ENCODE data around the gene MEF2D.

The MEF2D gene

DNA sequence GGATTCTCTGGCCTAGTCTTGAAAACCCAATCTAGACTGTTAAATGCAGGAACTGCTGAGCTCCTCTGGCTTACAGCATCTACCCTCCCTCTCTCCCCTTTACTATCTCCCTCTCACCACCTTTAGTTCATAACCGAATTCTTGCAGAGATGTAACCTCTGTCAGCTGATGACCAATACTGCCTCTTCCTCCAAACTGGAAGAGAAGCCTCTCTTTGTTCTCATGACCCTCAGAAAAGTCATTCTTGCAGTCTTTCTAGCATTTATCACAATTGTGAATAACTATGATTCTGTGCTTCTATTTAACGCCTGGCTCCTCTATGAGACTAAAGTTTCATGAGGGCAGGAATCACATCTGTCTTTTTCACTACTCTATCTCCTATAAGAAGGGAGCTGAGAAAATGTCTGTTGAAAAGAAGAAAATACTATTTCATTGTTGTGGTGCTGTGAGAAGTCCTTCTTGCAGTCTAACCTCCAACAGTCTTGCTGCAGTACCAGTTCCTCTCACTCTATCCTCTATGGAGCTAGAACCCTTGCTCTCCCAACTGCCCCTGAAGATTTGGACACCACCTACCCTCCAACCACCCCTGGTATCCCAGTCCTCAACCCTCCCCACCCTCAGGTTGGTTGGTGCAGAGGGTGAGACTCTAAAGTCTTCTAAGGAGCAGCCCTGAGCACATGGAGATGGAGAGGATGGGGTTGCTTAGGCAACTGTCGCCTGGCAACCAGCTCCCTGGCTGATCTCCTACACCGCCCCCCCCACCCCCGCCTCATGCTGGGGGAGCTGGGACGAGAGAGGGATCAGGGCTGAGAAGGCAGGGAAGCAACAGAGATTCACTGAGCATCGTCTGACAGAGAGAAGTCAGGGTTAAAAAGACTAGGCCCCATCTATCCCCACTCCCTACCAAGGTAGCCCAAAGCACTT lies 13.9 kb downstream of the MEF2D start:
- no peak for FAIRE-seq

DNA sequence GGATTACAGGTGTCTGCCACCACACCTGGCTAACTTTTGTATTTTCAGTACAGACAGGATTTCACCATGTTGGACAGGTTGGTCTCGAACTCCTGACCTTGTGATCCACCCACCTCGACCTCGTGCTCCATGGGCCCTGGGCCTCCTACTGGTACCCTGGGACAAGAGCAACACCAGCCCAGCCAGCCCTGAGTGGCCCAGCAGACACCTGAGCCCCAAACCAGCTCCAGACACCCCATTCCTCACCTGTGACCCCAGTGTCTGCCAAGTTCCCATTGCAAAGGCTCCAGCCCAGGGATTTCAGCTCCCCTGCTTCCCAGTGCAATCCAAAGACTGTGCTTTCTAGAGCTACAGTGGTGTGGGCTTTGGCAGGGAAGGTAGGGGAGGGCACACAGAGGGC lies 14.6 kb downstream of the MEF2D start:
- no peak for FAIRE-seq

DNA sequence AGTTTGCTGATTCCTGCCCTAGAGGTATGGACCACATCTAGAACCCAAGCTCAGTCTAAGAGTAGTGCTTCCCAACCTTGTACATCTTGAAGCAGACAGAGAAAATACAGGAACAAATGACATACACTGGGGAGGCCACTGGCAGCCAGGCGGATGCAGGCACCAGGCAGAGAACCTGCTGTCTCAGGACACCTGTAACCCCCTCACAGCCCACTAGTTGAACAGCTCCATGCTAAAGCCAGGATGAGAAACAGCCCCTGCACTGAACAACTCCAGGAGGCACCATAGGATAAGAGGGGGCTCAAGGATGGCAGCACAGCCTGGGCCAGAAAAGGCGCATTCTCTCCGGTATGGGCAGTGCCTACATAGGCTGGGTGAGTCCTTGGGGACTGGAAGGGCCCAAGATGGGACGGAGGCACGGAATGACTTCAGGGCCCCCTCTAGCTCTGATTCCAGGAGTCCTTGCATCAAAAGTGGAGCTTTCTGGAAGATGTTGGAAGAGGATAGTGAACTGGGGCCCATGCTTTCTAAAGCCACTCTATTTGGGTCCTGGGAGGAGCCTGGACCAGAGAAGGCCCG lies 16.0 kb downstream of the MEF2D start:
- no peak for FAIRE-seq

DNA sequence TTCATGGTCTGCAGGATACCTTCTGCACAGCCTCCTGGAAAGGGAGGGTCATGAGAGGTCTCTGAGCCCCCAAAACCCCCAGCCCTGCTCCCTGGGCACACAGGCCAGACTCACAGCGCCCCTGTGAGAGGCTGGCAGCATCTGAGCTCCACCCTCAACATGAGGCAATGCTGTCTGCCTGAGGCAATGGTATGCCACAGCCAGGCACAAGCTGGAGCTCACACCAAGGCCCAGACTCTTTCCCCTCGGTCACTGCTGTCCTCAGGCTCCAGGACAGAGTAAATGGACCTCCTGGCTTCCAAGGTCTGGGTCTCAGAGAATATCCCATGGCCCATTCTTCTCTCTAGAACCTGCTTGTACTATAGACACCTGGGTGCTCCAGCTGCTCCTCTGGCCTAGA lies 17.2 kb downstream of the MEF2D start:
- no peak for FAIRE-seq

DNA sequence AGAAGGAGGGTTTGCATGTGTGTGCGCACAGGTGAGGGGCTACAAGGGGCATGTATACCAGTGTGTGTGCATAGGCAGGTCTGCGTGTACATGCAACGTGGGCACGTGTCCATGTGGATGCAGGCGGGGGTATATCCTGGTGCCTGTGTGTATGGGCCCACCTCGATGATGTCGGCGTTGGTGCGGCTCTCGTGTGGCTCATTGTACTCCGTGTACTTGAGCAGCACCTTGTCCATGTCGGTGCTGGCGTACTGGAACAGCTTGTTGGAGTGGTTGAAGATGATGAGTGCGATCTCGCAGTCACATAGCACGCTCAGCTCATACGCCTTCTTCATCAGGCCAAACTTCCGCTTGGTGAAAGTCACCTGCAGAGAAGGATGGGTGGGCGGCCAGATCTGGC lies 18.3 kb downstream of the MEF2D start:
- no peak for FAIRE-seq

DNA sequence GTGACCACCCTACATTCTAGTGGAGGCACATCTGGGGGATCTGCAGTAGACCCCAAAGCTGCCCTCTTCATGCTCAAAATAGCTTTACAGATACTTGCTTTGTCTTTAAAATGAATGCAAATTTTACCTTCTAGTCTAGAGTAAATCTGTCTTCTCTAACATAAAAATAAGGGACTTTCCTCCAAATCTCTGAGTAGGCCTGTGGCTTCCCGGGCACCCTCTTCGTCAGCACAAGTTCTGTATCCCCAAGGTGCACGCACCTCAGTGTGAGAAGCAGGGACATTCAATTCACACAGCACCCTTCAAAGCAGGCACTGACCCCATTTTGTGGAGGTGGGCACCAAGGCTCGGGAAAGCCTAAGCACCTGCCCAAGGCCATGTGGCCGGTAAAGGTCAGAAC lies 19.0 kb downstream of the MEF2D start:
- no peak for FAIRE-seq

DNA sequence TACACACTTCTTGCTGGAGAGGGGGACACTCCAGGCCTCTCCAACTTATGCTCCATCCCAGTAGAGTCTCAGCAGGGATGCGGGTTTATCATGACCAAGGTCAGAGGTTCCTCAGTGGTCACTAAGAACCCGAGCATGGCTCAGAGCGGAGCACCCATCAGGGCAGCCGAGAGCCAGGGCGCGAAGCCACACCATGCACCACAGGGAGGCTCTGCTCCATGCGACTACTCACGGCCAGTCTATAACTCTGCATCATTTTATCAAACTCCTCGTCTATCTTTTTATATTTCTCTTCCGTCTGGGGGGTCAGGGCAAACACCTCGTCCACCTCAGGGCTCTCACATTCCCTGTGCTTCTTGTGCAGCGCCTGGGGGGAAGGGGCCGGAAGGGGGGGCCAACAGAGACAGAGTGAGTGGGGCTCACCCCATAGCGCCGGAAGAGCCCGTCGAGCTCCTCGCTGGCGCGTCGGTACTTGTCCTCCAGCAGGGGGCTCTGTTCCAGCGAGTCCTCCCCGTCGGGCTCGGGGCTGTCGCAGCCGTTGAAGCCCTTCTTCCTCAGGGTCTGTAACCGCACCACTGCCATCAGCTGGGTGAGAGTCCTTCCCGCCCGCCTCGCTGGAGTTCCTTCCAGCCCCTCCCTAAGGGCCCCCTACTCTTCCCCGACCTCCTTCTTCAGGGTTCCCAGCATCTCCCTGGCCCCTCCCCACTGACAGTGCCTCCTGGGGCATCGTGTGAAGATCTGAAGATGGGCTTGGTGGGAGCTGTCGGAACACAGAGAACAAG lies 20.0 kb downstream of the MEF2D start:
- FAIRE-seq: no peak

DNA sequence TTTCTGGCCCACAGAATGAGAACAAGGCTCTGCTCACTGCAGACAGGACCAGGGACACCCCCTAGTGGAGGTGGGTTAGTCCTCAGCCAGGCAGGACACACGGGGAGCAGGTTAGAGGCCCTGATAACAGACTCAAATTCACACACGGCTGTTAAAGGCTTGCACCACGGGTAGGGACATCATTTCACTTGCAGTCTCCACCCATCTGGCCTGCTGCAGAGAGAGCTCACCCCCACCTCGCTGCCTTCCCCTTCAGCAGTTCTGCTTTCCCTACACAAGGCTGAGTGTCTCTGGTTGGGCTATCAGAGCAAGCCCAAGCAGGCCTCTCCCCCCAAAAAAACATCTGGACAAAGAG lies 20.6 kb downstream of the MEF2D start:
- FAIRE-seq: no peak

DNA sequence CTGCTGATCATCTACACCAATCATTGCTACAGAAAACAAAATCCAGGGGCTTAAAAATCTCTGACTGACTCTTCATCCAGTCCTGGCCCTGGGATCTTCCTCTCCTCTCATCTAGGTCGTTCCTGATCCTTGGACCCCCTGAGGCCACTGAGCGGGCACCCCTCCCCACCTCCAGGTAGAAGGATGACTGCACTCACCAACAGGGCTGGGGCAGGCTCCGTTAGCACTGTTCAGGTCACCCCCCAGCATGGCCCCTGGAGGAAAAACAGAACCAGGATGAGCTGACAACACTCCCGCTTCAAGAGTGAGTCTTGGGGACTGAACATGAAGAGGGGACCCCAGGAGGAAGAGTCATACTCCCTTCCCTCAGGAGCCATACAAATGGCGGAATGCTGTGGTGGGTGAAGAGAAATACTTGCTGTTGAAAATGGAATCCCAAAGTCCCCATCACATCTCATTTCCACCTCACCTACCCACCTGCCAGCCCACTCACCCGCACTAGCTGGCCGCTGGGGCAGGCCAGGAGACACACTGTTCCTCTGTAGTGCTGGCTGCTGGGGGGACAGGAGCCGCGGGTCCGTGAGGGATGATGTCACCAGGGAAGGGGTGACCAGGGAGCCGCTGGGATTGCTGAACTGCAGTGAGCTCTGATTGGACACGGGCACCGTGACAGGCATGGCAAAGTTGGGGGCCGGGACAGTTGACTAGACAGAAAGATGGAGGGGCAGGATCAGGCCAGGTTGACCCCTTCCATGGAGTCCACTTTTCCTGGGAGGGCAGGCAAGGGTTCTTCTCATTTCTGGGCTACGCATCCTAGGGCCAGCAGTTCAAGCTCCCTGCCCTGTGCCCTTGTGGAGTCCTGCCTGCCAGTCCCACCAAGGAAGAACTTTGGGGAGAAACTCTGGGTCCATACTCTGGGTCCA lies 21.2 kb downstream of the MEF2D start:
- FAIRE-seq: no peak

DNA sequence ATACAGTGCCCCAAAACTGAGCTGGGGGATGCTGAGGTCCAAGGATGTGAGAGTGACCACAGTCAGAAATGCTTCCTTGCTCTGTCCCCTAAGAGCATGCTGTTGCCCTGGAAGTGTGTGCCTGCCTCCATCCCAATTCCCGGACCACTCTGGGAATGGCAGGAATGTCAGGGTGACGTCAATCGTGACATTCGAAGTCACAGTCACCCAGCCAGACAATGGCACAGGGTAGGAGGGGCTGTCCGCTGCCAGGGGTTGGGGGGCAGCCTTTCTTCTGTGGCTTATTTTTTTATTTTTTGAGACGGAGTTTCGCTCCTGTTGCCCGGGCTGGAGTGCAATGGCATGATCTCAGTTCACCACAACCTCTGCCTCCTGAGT lies 22.3 kb downstream of the MEF2D start:
- no peak for FAIRE-seq

DNA sequence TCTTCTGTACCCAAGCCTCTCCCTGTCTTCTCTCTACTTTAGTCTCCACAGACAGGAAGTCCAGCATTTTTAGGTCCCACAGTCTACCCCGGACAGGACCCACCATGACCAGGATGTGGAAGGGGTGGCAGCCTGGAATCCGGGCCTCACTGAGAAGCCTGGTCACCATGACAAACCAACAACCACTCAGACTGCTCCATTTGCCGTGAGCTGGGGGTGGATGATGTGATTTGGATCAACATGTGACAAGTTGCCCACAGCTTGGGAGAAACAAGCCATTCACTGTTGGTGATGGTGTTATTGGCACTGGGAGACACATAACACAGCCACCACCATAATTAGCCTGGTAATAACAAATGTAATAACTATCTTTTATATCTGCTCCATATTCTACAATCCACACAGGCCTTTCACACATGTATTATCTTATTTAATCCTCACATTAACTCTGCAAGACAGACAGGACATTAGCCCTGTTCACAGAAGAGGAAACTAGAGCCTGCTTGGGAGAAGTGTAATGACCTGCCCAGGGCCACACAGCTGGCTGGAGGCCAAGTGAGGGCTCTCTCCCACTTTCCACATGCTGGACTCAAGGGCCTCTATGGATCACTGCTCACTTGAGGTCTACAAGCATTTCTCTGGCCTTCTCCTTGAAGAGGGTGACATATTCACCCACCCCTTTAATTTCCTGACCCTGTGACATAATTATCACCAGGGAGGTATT lies 22.9 kb downstream of the MEF2D start:
- no peak for FAIRE-seq

DNA sequence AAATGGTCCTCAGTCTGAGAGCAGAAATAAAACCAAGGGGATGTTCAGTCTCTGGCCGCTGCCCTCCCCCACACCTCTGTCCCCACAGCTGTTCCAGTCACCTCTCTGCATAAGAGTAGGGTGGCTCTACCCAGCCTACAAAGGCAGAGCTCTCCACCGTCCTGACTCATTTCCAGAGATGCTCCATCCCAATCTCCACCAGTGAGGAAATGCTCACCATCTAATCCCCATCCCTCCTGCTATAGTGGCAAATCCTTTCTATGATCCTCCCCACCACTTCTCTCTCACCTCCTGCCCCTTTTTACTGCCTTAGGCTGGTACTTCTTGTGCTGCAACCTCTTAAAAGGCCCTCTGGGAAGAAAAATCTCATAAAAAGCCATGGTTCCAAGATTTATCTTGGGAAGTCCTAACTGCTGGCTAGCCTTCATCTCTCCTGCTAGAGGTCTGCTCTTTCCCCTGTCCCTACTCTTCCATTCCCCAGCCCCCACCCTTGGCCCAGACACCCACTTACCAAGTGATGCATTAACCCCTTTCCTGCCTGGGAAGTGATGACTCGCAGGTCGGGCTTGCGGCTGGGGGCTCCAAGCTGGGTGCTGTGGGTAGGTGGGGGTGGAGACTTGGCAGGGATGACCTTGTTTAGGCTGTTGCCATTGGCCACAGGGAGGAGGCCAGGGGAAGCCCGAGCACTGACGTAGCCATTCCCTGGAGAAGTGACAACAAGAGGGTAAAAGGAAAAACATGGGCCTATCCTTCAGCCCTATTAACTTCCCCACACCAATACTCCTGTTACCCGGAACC lies 23.9 kb downstream of the MEF2D start:
- FAIRE-seq: no peak

DNA sequence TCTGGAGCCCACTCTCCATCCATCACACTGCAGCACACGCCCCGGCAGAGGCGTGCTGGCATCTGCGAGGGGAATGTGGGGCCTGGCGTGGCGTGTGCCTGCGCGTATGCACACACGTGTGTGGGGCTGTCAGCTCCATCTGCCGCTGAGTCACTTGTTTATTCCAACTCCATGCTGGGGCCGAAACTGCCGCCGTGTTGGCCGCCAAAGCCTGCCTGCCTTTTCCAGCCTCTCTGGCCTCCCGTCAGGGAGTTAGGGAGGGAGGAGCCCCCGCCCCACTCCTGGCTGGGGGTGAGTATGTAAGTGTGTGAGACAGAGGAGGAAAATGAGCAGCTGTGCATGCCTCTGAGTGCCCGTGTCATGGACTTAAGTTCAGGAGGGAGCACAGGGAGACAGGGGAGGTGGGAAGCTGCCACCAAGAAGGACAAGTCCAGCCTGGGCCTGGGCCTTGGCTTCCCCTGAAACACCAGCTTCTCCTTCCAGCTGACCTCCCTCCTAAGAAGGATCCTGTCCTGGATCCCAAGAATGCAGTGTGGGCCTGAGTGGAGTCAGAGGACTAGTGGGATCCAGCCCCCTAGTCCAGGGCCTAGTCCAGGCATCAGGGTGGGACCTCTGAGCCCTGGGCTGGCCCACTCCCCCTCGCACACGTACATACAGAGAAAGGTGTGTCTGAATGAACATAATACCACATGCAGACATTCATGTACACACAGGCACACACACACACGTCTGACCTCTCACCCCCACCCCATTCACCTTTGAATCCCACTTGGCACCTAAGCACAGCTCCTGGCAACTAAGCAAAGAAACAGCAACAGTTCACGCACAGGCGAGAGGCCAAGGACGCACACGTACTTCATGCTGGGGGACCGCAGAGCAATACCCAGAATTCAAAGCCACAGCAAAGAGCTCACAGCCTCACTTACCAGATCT lies 24.7 kb downstream of the MEF2D start:
- no peak for FAIRE-seq

DNA sequence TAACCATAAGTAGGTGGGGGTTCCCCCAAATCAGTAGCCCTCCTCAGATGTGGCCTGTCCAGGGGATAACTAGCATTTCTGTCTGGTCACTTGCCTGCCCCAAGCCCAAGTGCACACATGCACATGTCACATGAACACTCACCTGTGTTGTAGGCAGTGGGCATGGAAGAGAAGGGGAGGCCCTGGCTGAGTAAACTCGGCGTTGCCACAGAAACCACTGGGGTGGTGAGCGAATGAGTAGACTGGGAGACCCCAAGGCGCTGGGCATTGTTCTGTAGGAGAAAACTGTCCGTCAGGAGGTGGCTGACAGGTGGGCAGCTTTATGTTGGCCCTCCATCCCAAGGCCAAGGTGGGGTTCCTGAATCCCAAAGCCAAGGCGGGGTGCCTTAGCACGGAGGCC lies 25.6 kb downstream of the MEF2D start:
- FAIRE-seq: no peak

DNA sequence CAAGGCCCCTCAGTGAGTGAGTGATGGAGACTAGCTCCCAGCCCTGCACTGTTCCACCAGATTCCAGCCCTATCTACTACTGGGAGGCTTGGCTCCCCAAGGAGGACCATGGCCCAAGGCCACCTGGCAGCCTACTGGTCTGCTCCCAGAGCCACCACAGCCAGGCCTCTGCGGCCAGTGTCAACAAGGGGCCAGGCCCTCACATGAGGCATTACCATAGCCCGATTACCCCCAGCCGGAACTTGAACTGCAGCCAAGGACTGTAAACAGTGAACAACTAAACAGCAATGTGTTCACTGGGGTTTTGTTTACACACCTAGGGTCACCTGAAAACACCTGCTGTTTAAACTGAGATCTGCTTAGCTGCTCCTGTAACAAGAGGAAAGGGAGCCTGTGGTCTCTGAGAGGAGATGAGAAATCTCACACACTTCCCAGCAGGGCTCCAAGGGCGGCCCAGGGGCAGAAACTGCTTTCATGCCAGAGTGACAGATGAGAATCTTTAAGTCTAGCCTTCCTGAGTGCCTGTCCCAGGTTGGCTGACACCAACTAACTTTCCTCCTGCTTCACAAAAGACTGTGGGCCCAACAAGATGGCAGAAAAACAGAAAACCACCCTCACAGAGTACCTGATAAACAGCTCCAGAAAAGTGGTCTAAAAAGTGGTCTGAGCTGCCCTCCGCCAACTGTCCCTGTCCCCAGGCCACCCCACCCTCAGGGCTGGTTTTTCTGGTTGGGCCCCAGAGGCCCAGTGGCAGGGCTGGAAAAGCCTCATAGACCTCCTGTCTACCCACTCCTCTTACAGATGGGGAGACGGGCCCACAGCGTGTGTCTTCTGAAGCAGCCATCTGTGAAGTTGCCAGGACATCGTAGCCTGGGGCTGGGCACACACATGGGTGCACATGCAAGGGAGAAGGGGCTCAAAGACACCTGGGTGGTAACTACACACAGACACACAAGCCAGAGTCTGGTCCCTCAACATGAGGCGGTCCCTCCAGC lies 28.8 kb downstream of the MEF2D start:
- no peak for FAIRE-seq

DNA sequence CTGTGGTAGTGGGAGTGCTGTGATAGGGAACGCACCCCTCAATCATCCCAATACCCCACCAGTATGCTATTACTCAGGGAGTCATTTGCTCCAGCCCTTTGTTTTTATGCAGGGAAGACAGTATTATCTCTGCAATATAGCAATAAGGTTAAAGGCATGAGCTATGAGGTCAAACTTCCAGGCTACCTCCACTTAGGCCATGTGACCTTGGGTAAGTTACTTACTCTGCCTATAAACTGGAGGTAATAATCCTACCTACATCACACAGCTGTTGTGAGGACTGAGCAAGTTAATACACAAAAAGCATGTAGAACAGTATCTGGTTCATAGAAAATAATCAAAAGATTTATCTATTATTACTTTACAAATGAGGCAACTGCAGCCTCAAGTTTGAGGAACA lies 30.1 kb downstream of the MEF2D start:
- FAIRE-seq: no peak

DNA sequence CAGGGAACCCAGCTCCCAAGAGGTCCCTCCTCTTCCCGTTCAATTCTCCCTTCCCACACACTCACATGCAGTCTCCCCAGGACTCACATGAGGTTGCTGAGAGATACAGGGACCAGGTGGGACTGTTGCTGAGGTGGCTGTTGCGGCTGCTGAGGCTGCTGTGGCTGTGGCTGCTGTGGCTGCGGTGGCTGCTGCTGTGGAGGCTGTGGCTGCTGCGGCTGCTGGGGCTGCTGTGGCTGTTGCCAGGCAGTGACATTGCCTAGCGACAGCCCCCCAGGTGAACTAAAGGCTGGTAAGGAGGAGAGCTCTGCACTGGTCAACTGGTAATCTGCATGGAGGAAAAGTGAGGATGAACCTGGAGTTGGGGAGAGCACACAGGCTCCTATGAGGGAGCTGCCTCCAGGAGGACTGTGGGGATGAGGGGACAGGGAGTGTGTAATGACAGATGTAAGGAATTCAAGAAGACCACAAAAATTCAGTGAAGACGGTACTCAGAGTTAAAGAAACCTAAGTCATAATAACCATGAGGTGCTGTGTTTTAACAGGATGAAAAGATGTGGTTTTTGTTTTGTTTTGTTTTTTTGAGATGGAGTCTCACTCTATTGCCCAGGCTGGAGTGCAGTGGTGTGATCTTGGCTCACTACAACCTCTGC lies 31.8 kb downstream of the MEF2D start:
- FAIRE-seq: no peak

DNA sequence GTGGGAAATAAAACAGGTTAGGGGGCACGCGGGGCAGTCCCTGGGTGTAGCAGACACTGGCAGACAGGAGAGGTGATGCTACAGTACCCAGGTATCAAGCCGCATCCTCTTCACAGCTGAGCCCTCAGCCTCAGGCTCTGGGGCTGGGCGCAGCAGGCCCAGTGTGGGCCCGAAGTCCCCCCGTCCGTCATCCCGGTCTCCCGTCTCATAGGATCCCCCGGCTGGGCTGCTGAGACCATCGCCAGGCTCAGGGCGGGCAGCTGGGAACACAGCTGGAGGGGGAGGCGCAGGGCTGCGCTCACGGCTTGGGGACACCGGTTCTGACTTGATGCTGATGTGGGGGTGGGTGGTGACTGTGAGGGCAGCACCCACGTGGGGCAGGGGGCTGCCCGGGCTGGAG lies 32.7 kb downstream of the MEF2D start:
- no peak for FAIRE-seq

Data from colon (tissue), 2 donors.